ENCODE data around the gene ETDC. TPM values are rescaled to one million over a fixed set of nuclear protein-coding genes. Genes with fewer than 3 reads are reported as not detected.

ETDC gene
- total RNA-seq, 4 donors from 2014 or later: not detected

DNA sequence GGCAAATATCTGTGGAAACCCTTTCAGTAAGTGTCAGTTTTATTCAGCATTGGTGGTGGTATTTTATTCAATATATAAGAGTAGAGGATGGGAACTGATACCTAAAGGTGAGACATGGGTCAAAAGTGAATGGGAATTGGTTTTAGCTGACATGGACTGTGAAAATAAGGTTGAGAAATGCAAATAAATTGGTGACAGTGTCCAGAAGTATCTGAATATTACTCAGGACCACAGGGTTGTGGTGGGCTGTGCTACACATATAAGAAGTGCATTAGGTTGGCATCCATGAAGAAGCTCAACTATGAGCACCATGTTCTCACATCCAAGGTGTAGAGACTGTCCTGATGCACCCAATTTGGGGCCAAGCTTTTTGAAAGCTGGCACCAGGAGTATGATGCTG is 45.0 kb downstream of the ETDC start:
- TF ChIP-seq, protein P1, sequence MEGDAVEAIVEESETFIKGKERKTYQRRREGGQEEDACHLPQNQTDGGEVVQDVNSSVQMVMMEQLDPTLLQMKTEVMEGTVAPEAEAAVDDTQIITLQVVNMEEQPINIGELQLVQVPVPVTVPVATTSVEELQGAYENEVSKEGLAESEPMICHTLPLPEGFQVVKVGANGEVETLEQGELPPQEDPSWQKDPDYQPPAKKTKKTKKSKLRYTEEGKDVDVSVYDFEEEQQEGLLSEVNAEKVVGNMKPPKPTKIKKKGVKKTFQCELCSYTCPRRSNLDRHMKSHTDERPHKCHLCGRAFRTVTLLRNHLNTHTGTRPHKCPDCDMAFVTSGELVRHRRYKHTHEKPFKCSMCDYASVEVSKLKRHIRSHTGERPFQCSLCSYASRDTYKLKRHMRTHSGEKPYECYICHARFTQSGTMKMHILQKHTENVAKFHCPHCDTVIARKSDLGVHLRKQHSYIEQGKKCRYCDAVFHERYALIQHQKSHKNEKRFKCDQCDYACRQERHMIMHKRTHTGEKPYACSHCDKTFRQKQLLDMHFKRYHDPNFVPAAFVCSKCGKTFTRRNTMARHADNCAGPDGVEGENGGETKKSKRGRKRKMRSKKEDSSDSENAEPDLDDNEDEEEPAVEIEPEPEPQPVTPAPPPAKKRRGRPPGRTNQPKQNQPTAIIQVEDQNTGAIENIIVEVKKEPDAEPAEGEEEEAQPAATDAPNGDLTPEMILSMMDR (IDR thresholded peaks at IDR 0.05; ENCODE audit: low read depth): no peak

Other genes with a start within 250 kb of the ETDC start
- gene SMIM10L2B, start 210.8 kb upstream of the ETDC start, total RNA-seq: 1 to 10 TPM in 2 of 4 donors, under 1 TPM in 1, not detected in 1; 0.34 to 1.9 (median 1.1) TPM
- gene ETDB, start 189.0 kb upstream of the ETDC start, total RNA-seq: not detected
- gene CT55, start 138.1 kb upstream of the ETDC start, total RNA-seq: not detected
- gene ETDA, start 57.4 kb upstream of the ETDC start, total RNA-seq: not detected
- 10 to 100 TPM in 3 of 4 donors, 1 to 10 TPM in 1; 7.5 to 17.9 (median 11.5) TPM for gene ZNF75D, start 34.6 kb downstream of the ETDC start, total RNA-seq
- gene ZNF449, start 35.3 kb downstream of the ETDC start, total RNA-seq: 10 to 100 TPM; 11.9 to 19.5 (median 16.2) TPM
- 1 to 10 TPM in 1 of 4 donors, under 1 TPM in 3; 0.33 to 1.1 (median 0.48) TPM for gene SMIM10L2A, start 112.5 kb downstream of the ETDC start, total RNA-seq
- gene INTS6L, start 211.2 kb downstream of the ETDC start, total RNA-seq: 10 to 100 TPM in 1 of 4 donors, 1 to 10 TPM in 3; 4.3 to 10.6 (median 9.6) TPM